A549 (cell line): Measurements from ENCODE around the gene ZBTB20. TPM values are rescaled to one million over a fixed set of nuclear protein-coding genes. Genes with fewer than 3 reads are reported as not detected.
A peak's percentile ranks its signal among the peaks of the same experiment; 100 is the strongest.

Experiments
- ATAC-seq, 2 experiments: fragments of 200-7000 bp in 1 of 2; fragments of >200 bp in 1 of 2; cut with Nextera tagmentation in 1 of 2; cut with Tn5 transposase in 1 of 2; 3 replicates each; pipeline versions ENCODE4 v1.8.0 to v1.9.1; 2018 to 2020; ENCODE audit warnings: mild to moderate bottlenecking in 1 of 2, moderate library complexity in 1 of 2
- CTCF ChIA-PET: fragments of 300-600 bp; sonication (Branson Sonifier 250); formaldehyde crosslinking; extraction: SDS; loops from one replicate; lab custom pipeline; 2021; ENCODE audit warnings: antibody characterized with exemption, inconsistent platforms; lab: Yijun Ruan, JAX
- POLR2A ChIA-PET: fragments of 350-600 bp; formaldehyde crosslinking; extraction: SDS; loops from one replicate; lab custom pipeline; 2021; ENCODE audit warnings: antibody characterized with exemption, inconsistent platforms; lab: Yijun Ruan, JAX
- DNase-seq, 2 experiments: peaks; one replicate each; pipeline versions ENCODE4 v3.0.0 to v3.0.0-alpha.2; 2011 to 2016; ENCODE audit warnings: low read depth in 1 of 2, low spot score in 1 of 2
- FAIRE-seq: peaks from 2 replicates; lab custom pipeline; 2011; peaks lifted over from hg19 to GRCh38; lab: Jason Lieb, UNC
- H3K27ac ChIP-seq, 2 experiments: fragments of >200 bp; sonication (Bioruptor Twin); formaldehyde crosslinking; 3 replicates each; pipeline ENCODE4 v1.5.1; 2016 to 2017
- H3K4me1 ChIP-seq: fragments of >200 bp; sonication (Bioruptor Twin); formaldehyde crosslinking; 3 replicates; pipeline ENCODE4 v1.6.1; 2016
- H3K4me2 ChIP-seq: fragments of >200 bp; sonication (Bioruptor Twin); formaldehyde crosslinking; 3 replicates; pipeline ENCODE4 v1.6.1; 2016
- H3K4me3 ChIP-seq: fragments of >200 bp; sonication (Bioruptor Twin); formaldehyde crosslinking; 3 replicates; pipeline ENCODE4 v1.5.1; 2016
- H3K9me3 ChIP-seq: fragments of >200 bp; sonication (Bioruptor Twin); formaldehyde crosslinking; 3 replicates; pipeline ENCODE4 v1.6.1; 2016
- ATOH8 ChIP-seq: fragments of 250-450 bp; sonication (Bioruptor Pico); IDR thresholded peaks from 2 replicates; pipeline ENCODE4 v1.5.0; 2020; ENCODE audit warnings: low read depth, mild to moderate bottlenecking, moderate library complexity
- CEBPB ChIP-seq, 2 experiments: fragments of >200 bp in 1 of 2; sonication (Bioruptor Twin) in 1 of 2; formaldehyde crosslinking in 1 of 2; IDR thresholded peaks; 2 replicates each; pipeline ENCODE4 v1.6.1; 2012 to 2016
- CHD2 ChIP-seq: fragments of 150-350 bp; IDR thresholded peaks from 2 replicates; pipeline ENCODE4 v1.6.1; 2014; ENCODE audit warnings: low read length; ENCODE audit not compliant: partially characterized antibody
- CTCF ChIP-seq: fragments of >200 bp; sonication (Bioruptor Twin); formaldehyde crosslinking; IDR thresholded peaks from 3 replicates; pipeline ENCODE4 v1.5.1; 2016
- EP300 ChIP-seq, 2 experiments: fragments of >200 bp; sonication (Bioruptor Twin); formaldehyde crosslinking; IDR thresholded peaks; 2 replicates in 1 of 2; 3 replicates in 1 of 2; pipeline ENCODE4 v1.6.1; 2016 to 2017
- FOSL2 ChIP-seq, 2 experiments: fragments of 450-650 bp in 1 of 2; fragments of >200 bp in 1 of 2; sonication (Bioruptor Twin) in 1 of 2; formaldehyde crosslinking; IDR thresholded peaks; 2 replicates each; pipeline versions ENCODE4 v1.5.0 to v1.6.1; 2016 to 2020; ENCODE audit warnings: mild to moderate bottlenecking in 1 of 2, moderate library complexity in 1 of 2
- GATA3 ChIP-seq: IDR thresholded peaks from 2 replicates; pipeline ENCODE4 v1.6.1; 2012; ENCODE audit warnings: borderline replicate concordance
- HDAC2 ChIP-seq: fragments of 200-600 bp; sonication (generic); IDR thresholded peaks from 2 replicates; pipeline ENCODE4 v1.6.1; 2016
- HOXB5 ChIP-seq: fragments of 250-450 bp; sonication (Bioruptor Pico); IDR thresholded peaks from 2 replicates; pipeline ENCODE4 v1.5.0; 2020; ENCODE audit warnings: mild to moderate bottlenecking, moderate library complexity
- MAZ ChIP-seq: fragments of 150-350 bp; IDR thresholded peaks from 2 replicates; pipeline ENCODE4 v1.6.1; 2014; ENCODE audit warnings: antibody characterized with exemption, low read depth, low read length, borderline replicate concordance
- MYC ChIP-seq: IDR thresholded peaks from 2 replicates; pipeline ENCODE4 v1.6.1; 2012; ENCODE audit warnings: mild to moderate bottlenecking, inconsistent platforms, low read length, improper control_type of control experiment, borderline replicate concordance
- POLR2AphosphoS2 ChIP-seq: conservative IDR thresholded peaks from 2 replicates; pipeline ENCODE4 v1.6.1; 2012; ENCODE audit warnings: low read length, improper control_type of control experiment, inconsistent platforms
- RAD21 ChIP-seq, 2 experiments: fragments of >200 bp in 1 of 2; sonication (Bioruptor Twin) in 1 of 2; formaldehyde crosslinking in 1 of 2; IDR thresholded peaks in 1 of 2; conservative IDR thresholded peaks in 1 of 2; 2 replicates in 1 of 2; 3 replicates in 1 of 2; pipeline ENCODE4 v1.6.1; 2012 to 2018; ENCODE audit warnings: inconsistent platforms in 1 of 2
- RARB ChIP-seq: fragments of 250-450 bp; sonication (Bioruptor Pico); IDR thresholded peaks from 2 replicates; pipeline ENCODE4 v1.8.0; 2021; ENCODE audit warnings: mild to moderate bottlenecking, moderate library complexity
- RCOR1 ChIP-seq: fragments of 150-350 bp; IDR thresholded peaks from 2 replicates; pipeline ENCODE4 v1.6.1; 2014; ENCODE audit warnings: antibody characterized with exemption, low read length, low read depth
- REST ChIP-seq: fragments of 200-600 bp; sonication (generic); IDR thresholded peaks from 2 replicates; pipeline ENCODE4 v1.6.1; 2016; ENCODE audit warnings: antibody characterized with exemption, mild to moderate bottlenecking, moderate library complexity
- SMC3 ChIP-seq: fragments of >200 bp; sonication (Bioruptor Twin); formaldehyde crosslinking; IDR thresholded peaks from 3 replicates; pipeline ENCODE4 v1.6.1; 2018; ENCODE audit warnings: inconsistent platforms
- SREBF2 ChIP-seq: fragments of 450-650 bp; IDR thresholded peaks from 2 replicates; pipeline ENCODE4 v1.6.1; 2014; ENCODE audit warnings: mild to moderate bottlenecking, moderate library complexity
- ZC3H11A ChIP-seq: fragments of 450-650 bp; IDR thresholded peaks from 2 replicates; pipeline ENCODE4 v1.6.1; 2014; ENCODE audit warnings: antibody characterized with exemption, mild to moderate bottlenecking
- WGBS: methylation state at CpG from one replicate; pipeline ENCODE4 v1.1.6; 2017; ENCODE audit errors: missing lambda C conversion rate; 5-methylcytosine and 5-hydroxymethylcytosine counted together
- polyA plus RNA-seq, 4 experiments: library from polyadenylated mRNA; depleted of rRNA in 3 of 4; stranded (reverse); fragments of >200 nt; fragmentation: RNase III in 1 of 4; extraction: RNeasy Plus Mini Kit Qiagen cat#74134 plus additional on column Dnase treatment in 1 of 4; gene quantifications; 2 replicates in 3 of 4; 3 replicates in 1 of 4; pipeline ENCODE4 v1.2.3, GENCODE V29; 2011 to 2017
- TF ChIP-seq, protein P1 (sequence below): fragments of 150-350 bp; IDR thresholded peaks from 2 replicates; pipeline ENCODE4 v1.6.1; 2014; ENCODE audit warnings: low read depth, mild to moderate bottlenecking, low read length

Gene ZBTB20
- polyA plus RNA-seq, 2 of the 4 experiments (the other 2 are of a cell fraction) = 0.85 to 5.0 TPM

GRCh38 chr3:115169808-115170207 lies 22.7 kb upstream of the ZBTB20 start:
- no peaks in the 10 kb centered on the region for H3K4me1 ChIP-seq
- H3K4me3 ChIP-seq = no peak overlapping the region
- CTCF ChIA-PET = interaction anchor here (1.0 to 1.4 kb wide), 3 partner anchors 69 to 343 kb away, joined by 3 to 4 read pairs (median 3); no protein-coding TSS in a partner anchor
- H3K4me2 ChIP-seq = no peak overlapping the region
- H3K27ac ChIP-seq = no peak overlapping the region
- DNase-seq = no peak
- FAIRE-seq = no peak
- H3K9me3 ChIP-seq = no peaks in the 10 kb centered on the region
- no peak for ATAC-seq
- POLR2A ChIA-PET = no interaction called here
- TF ChIP-seq RAD21 (conservative IDR thresholded peaks at IDR 0.05 in 1 of 2, IDR thresholded peaks at IDR 0.05 in 1 of 2) (peak; percentile 41 to 68), SMC3 (peak; percentile 72), CEBPB (IDR thresholded peaks at IDR 0.05) (no peak), RARB (CRISPR knock-in tag) (no peak), CTCF (peak; percentile 21; the same call in 1 of the 3 replicates)
- 37% methylated on average over 2 of the region's 2 CpGs for WGBS

- FAIRE-seq (no peak), DNase-seq (no peak)
- CTCF ChIA-PET = interaction anchor here (1.0 to 2.1 kb wide), 3 partner anchors 338 to 782 kb away, joined by 3 to 6 read pairs (median 3); no protein-coding TSS in a partner anchor
- H3K27ac ChIP-seq = no peak overlapping the region
- 67% methylated on average over 3 of the region's 3 CpGs for WGBS
- no peak overlapping the region for H3K4me2 ChIP-seq
- no peaks in the 10 kb centered on the region for H3K4me1 ChIP-seq
- no peaks in the 10 kb centered on the region for H3K9me3 ChIP-seq
- TF ChIP-seq, protein P1, sequence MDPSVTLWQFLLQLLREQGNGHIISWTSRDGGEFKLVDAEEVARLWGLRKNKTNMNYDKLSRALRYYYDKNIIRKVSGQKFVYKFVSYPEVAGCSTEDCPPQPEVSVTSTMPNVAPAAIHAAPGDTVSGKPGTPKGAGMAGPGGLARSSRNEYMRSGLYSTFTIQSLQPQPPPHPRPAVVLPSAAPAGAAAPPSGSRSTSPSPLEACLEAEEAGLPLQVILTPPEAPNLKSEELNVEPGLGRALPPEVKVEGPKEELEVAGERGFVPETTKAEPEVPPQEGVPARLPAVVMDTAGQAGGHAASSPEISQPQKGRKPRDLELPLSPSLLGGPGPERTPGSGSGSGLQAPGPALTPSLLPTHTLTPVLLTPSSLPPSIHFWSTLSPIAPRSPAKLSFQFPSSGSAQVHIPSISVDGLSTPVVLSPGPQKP = no peak
- no peak for TF ChIP-seq MAZ
- TF ChIP-seq HOXB5 = no peak
- no peak for TF ChIP-seq ATOH8
- no peak for TF ChIP-seq MYC
- TF ChIP-seq CHD2 = no peak
- TF ChIP-seq RAD21 (conservative IDR thresholded peaks at IDR 0.05 in 1 of 2, IDR thresholded peaks at IDR 0.05 in 1 of 2) = no peak
- TF ChIP-seq ZC3H11A = no peak
- no peak for TF ChIP-seq HDAC2
- no peak for TF ChIP-seq SMC3
- TF ChIP-seq POLR2AphosphoS2 = no peak
- no peak for TF ChIP-seq RCOR1
- TF ChIP-seq REST = no peak
- TF ChIP-seq SREBF2 = no peak
- no peak for TF ChIP-seq GATA3
- no peak for TF ChIP-seq EP300 (IDR thresholded peaks at IDR 0.05)
- TF ChIP-seq FOSL2 (IDR thresholded peaks at IDR 0.05) = no peak
- no peak for TF ChIP-seq FOSL2 (CRISPR knock-in tag; IDR thresholded peaks at IDR 0.05)
- TF ChIP-seq, all 56 proteins: peak for 0
- POLR2A ChIA-PET = interaction anchor here (1.6 kb wide), 1 partner anchor 19 kb away, joined by 5 read pairs; the partner anchor contains the start of gene ZBTB20
- H3K4me3 ChIP-seq = no peak overlapping the region
- ATAC-seq = no peak
Observed at GRCh38 chr3:115165701-115166100, 18.6 kb upstream of the ZBTB20 start.
